GM21447 (cell line): Measurements from ENCODE around the gene AKT3.
"Not testable (repeated sequence)": the region's sequence is repeated elsewhere in the genome, so short reads cannot be mapped to it uniquely, and the experiment has no call there.

Source experiments
- ATAC-seq: cut with Tn5 transposase; IDR thresholded peaks from one replicate; pipeline ENCODE4 v1.9.1; 2021; ENCODE audit not compliant: unreplicated experiment

AKT3 gene

GRCh38 chr1:243786531-243786930 is 63.5 kb downstream of the AKT3 start:
- no peak for ATAC-seq

- ATAC-seq: no peak
These were observed 65.5 kb downstream of the AKT3 start for GRCh38 chr1:243784506-243784905.

- no peak for ATAC-seq
These were observed 66.3 kb downstream of the AKT3 start for GRCh38 chr1:243783714-243784113.

- ATAC-seq: not testable (repeated sequence)
These were observed 77.5 kb downstream of the AKT3 start for GRCh38 chr1:243772361-243773050.

GRCh38 chr1:243770860-243771259 is 79.2 kb downstream of the AKT3 start:
- no peak for ATAC-seq

- no peak for ATAC-seq
These were observed 84.4 kb downstream of the AKT3 start for GRCh38 chr1:243765676-243766075.

- ATAC-seq: no peak
These were observed 86.2 kb downstream of the AKT3 start for GRCh38 chr1:243763806-243764205.

- no peak for ATAC-seq
These were observed 91.4 kb downstream of the AKT3 start for GRCh38 chr1:243758647-243759046.

- ATAC-seq: no peak
These were observed 93.5 kb downstream of the AKT3 start for GRCh38 chr1:243756529-243756928.

GRCh38 chr1:243754348-243754747 is 95.7 kb downstream of the AKT3 start:
- ATAC-seq: no peak

GRCh38 chr1:243751506-243751905 is 98.5 kb downstream of the AKT3 start:
- ATAC-seq: no peak

GRCh38 chr1:243748706-243749283 is 101.2 kb downstream of the AKT3 start:
- ATAC-seq: peak; percentile 99

GRCh38 chr1:243748227-243748626 is 101.8 kb downstream of the AKT3 start:
- no peak for ATAC-seq

GRCh38 chr1:243746751-243747150 is 103.3 kb downstream of the AKT3 start:
- ATAC-seq: no peak

- ATAC-seq: no peak
These were observed 104.7 kb downstream of the AKT3 start for GRCh38 chr1:243745356-243745755.

GRCh38 chr1:243742819-243743218 is 107.2 kb downstream of the AKT3 start:
- no peak for ATAC-seq

- ATAC-seq: no peak
These were observed 109.6 kb downstream of the AKT3 start for GRCh38 chr1:243740255-243740999.

- ATAC-seq: no peak
These were observed 110.6 kb downstream of the AKT3 start for GRCh38 chr1:243739335-243740003.

GRCh38 chr1:243738020-243738419 is 112.0 kb downstream of the AKT3 start:
- no peak for ATAC-seq

GRCh38 chr1:243735457-243735856 is 114.6 kb downstream of the AKT3 start:
- no peak for ATAC-seq

- ATAC-seq: no peak
These were observed 115.7 kb downstream of the AKT3 start for GRCh38 chr1:243734308-243734695.
